ENCODE data around the gene RBM47. TPM values are rescaled to one million over a fixed set of nuclear protein-coding genes. Genes with fewer than 3 reads are reported as not detected.

RBM47 gene
- total and polyA plus RNA-seq, 10 of the 15 experiments (the other 5 are each of a cell fraction or from before 2014, with no cell fraction given), result 7.9 to 45.0 (median 28.7) TPM

- BruUV-seq (replicated peaks), result no TSS peak
- intact Hi-C loops (cut with micrococcal nuclease; ENCODE audit: unreplicated experiment) (no loop called here), in situ Hi-C loops (cut with MboI) (no loop called here)
- FAIRE-seq (no peak), DNase-seq (ENCODE audit: low read depth, low spot score) (no peak), ATAC-seq (no peak)
- Histone ChIP-seq H3K9ac (ENCODE audit: control insufficient read depth, insufficient read depth, low read length) (no peak overlapping the region), H3K27me3 (replicated peaks in 1 of 2; ENCODE audit: control insufficient read depth in 2 of 2, insufficient read depth in 2 of 2, low read length in 1 of 2) (no peaks in the 10 kb centered on the region), H3K79me2 (ENCODE audit: control insufficient read depth, insufficient read depth, low read length) (no peaks in the 10 kb centered on the region), H3K4me3 (no peak overlapping the region), H4K20me1 (ENCODE audit: control insufficient read depth, insufficient read depth) (no peaks in the 10 kb centered on the region), H3K4me1 (ENCODE audit: control insufficient read depth, insufficient read depth, low read length) (no peaks in the 10 kb centered on the region), H3K4me2 (ENCODE audit: control insufficient read depth, insufficient read depth) (no peak overlapping the region), H3K9me3 (replicated peaks; ENCODE audit: control insufficient read depth, insufficient read depth, low read length) (peaks cover 6% of the 10 kb centered on the region; the same call in 1 of the 3 replicates), H3K27ac (ENCODE audit: control insufficient read depth, insufficient read depth) (no peak overlapping the region), H3K36me3 (ENCODE audit: control insufficient read depth in 2 of 2, insufficient read depth in 2 of 2, low read length in 1 of 2) (no peaks in the 10 kb centered on the region), H2AFZ (ENCODE audit: control insufficient read depth, low read depth, low read length) (no peak overlapping the region)
- ChIA-PET SMC1A (ENCODE audit: uncharacterized antibody, unreplicated experiment) (interaction anchor here (0.7 to 1.4 kb wide), 3 partner anchors 13 to 18 kb away, joined by 3 read pairs; no protein-coding TSS in a partner anchor), CTCF (interaction anchor here (0.8 kb wide), 1 partner anchor 121 kb away, joined by 4 read pairs; no protein-coding TSS in a partner anchor), POLR2A (no interaction called here), RAD21 (ENCODE audit: unreplicated experiment) (no interaction called here)
- 51% methylated on average over 4 of the region's 4 CpGs for WGBS (ENCODE audit: insufficient coverage, insufficient replicate concordance, low lambda C conversion rate, missing lambda C conversion rate)
- no peak for TF ChIP-seq ZBTB4 (CRISPR knock-in tag; IDR thresholded peaks at IDR 0.05)
Observed at GRCh38 chr4:40405193-40405592, 224.5 kb downstream of the RBM47 start.

DNA sequence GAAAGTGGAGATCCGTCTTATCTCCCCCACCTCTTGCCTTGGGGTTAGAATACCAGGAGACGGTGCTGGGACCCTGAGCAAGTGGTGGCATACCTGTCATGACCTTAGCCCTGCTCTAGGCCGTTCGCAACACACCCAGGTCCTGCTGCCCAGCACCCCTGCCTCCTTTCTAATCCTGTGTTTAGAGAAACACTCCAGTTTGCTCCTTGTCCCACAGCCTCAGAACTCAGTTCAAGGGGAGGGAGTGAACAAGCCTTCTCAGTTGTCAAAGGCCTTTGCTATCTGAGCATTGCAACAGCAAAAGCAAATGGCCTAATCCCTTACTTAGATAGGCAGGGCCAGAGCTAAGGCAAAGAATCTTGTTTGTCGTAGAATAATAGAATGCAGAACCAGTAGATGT lies 226.6 kb downstream of the RBM47 start:
- H3K9me3 ChIP-seq (replicated peaks; ENCODE audit: control insufficient read depth, insufficient read depth, low read length), result peaks cover 6% of the 10 kb centered on the region; the same call in 1 of the 3 replicates
- no peak for FAIRE-seq
- no peak for DNase-seq (ENCODE audit: low read depth, low spot score)
- H3K79me2 ChIP-seq (ENCODE audit: control insufficient read depth, insufficient read depth, low read length), result no peaks in the 10 kb centered on the region
- BruUV-seq (replicated peaks), result no TSS peak
- H3K36me3 ChIP-seq (ENCODE audit: control insufficient read depth in 2 of 2, insufficient read depth in 2 of 2, low read length in 1 of 2), result no peaks in the 10 kb centered on the region
- ChIA-PET POLR2A (no interaction called here), RAD21 (ENCODE audit: unreplicated experiment) (no interaction called here), CTCF (interaction anchor here (0.6 kb wide), 1 partner anchor 152 kb away, joined by 4 read pairs; no protein-coding TSS in a partner anchor), SMC1A (ENCODE audit: uncharacterized antibody, unreplicated experiment) (interaction anchor here (2.1 kb wide), 1 partner anchor 9 kb away, joined by 6 read pairs; no protein-coding TSS in a partner anchor)
- no peak overlapping the region for H3K27ac ChIP-seq (ENCODE audit: control insufficient read depth, insufficient read depth)
- no peaks in the 10 kb centered on the region for H3K4me1 ChIP-seq (ENCODE audit: control insufficient read depth, insufficient read depth, low read length)
- H3K4me2 ChIP-seq (ENCODE audit: control insufficient read depth, insufficient read depth), result no peak overlapping the region
- no peak overlapping the region for H2AFZ ChIP-seq (ENCODE audit: control insufficient read depth, low read depth, low read length)
- no peaks in the 10 kb centered on the region for H4K20me1 ChIP-seq (ENCODE audit: control insufficient read depth, insufficient read depth)
- no peak overlapping the region for H3K4me3 ChIP-seq
- WGBS (ENCODE audit: insufficient coverage, insufficient replicate concordance, low lambda C conversion rate, missing lambda C conversion rate), result 78% methylated on average over 5 of the region's 5 CpGs
- no peaks in the 10 kb centered on the region for H3K27me3 ChIP-seq (replicated peaks in 1 of 2; ENCODE audit: control insufficient read depth in 2 of 2, insufficient read depth in 2 of 2, low read length in 1 of 2)
- no peak overlapping the region for H3K9ac ChIP-seq (ENCODE audit: control insufficient read depth, insufficient read depth, low read length)
- in situ Hi-C loops (cut with MboI) (no loop called here), intact Hi-C loops (cut with micrococcal nuclease; ENCODE audit: unreplicated experiment) (no loop called here)
- no peak for ATAC-seq
- no peak for TF ChIP-seq MTA3 (IDR thresholded peaks at IDR 0.05; ENCODE audit: borderline replicate concordance, low read length)
- no peak for TF ChIP-seq BRCA1 (IDR thresholded peaks at IDR 0.05; ENCODE audit: low read depth, low read length)
- TF ChIP-seq, protein P1, sequence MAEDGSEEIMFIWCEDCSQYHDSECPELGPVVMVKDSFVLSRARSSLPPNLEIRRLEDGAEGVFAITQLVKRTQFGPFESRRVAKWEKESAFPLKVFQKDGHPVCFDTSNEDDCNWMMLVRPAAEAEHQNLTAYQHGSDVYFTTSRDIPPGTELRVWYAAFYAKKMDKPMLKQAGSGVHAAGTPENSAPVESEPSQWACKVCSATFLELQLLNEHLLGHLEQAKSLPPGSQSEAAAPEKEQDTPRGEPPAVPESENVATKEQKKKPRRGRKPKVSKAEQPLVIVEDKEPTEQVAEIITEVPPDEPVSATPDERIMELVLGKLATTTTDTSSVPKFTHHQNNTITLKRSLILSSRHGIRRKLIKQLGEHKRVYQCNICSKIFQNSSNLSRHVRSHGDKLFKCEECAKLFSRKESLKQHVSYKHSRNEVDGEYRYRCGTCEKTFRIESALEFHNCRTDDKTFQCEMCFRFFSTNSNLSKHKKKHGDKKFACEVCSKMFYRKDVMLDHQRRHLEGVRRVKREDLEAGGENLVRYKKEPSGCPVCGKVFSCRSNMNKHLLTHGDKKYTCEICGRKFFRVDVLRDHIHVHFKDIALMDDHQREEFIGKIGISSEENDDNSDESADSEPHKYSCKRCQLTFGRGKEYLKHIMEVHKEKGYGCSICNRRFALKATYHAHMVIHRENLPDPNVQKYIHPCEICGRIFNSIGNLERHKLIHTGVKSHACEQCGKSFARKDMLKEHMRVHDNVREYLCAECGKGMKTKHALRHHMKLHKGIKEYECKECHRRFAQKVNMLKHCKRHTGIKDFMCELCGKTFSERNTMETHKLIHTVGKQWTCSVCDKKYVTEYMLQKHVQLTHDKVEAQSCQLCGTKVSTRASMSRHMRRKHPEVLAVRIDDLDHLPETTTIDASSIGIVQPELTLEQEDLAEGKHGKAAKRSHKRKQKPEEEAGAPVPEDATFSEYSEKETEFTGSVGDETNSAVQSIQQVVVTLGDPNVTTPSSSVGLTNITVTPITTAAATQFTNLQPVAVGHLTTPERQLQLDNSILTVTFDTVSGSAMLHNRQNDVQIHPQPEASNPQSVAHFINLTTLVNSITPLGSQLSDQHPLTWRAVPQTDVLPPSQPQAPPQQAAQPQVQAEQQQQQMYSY (CRISPR knock-in tag; IDR thresholded peaks at IDR 0.05), result no peak
- TF ChIP-seq RFX5 (IDR thresholded peaks at IDR 0.05; ENCODE audit: low read depth, low read length), result no peak
- TF ChIP-seq CHD4 (IDR thresholded peaks at IDR 0.05), result no peak
- TF ChIP-seq IRF4 (IDR thresholded peaks at IDR 0.05; ENCODE audit: low read depth, low read length), result no peak
- no peak for TF ChIP-seq ZNF384 (IDR thresholded peaks at IDR 0.05; ENCODE audit: borderline replicate concordance, low read depth, low read length)
- no peak for TF ChIP-seq JUNB (IDR thresholded peaks at IDR 0.05)
- no peak for TF ChIP-seq NFIC (IDR thresholded peaks at IDR 0.05; ENCODE audit: low read depth, low read length)
- TF ChIP-seq CBX5 (IDR thresholded peaks at IDR 0.05; ENCODE audit: low read depth), result no peak
- TF ChIP-seq MTA2 (IDR thresholded peaks at IDR 0.05; ENCODE audit: low read depth), result no peak

Measured in GM12878 (cell line).